ENCODE measurements around the gene SESN1. TPM values are rescaled to one million over a fixed set of nuclear protein-coding genes. Genes with fewer than 3 reads are reported as not detected.

SESN1 gene
- polyA plus RNA-seq, 1 experiment: 9.1 TPM

DNA sequence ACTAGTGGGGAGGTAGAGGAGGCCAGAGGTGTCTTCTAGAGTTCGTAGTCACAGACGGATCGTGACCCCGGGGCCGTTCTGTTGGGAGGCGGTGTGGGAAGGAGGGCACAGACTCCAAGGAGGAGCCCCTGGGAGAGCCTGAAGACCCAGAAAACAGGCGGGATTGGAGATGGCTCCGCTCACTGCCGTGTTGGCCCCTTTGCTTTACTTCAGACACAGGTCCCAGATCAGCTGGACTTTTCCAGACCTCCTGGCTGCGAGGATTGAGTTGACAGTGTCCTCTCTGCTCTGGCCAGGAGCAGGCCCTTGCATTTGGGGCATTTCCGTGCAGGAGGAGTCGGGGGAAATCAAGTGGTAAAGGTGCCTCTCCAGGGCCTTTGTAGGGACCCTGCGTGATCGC, 133.6 kb downstream of the SESN1 start:
- DNase-seq (ENCODE audit: low read depth): no peak
- no peaks in the 10 kb centered on the region for H3K36me3 ChIP-seq (ENCODE audit: control insufficient read depth, insufficient read depth, low read length)
- H3K4me3 ChIP-seq (ENCODE audit: low read depth, low read length): no peak overlapping the region
- CTCF ChIA-PET: no interaction called here
- no peaks in the 10 kb centered on the region for H3K27me3 ChIP-seq (ENCODE audit: control insufficient read depth, insufficient read depth, low read length)
- POLR2A ChIA-PET: no interaction called here
- TF ChIP-seq, protein P1, sequence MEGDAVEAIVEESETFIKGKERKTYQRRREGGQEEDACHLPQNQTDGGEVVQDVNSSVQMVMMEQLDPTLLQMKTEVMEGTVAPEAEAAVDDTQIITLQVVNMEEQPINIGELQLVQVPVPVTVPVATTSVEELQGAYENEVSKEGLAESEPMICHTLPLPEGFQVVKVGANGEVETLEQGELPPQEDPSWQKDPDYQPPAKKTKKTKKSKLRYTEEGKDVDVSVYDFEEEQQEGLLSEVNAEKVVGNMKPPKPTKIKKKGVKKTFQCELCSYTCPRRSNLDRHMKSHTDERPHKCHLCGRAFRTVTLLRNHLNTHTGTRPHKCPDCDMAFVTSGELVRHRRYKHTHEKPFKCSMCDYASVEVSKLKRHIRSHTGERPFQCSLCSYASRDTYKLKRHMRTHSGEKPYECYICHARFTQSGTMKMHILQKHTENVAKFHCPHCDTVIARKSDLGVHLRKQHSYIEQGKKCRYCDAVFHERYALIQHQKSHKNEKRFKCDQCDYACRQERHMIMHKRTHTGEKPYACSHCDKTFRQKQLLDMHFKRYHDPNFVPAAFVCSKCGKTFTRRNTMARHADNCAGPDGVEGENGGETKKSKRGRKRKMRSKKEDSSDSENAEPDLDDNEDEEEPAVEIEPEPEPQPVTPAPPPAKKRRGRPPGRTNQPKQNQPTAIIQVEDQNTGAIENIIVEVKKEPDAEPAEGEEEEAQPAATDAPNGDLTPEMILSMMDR (IDR thresholded peaks at IDR 0.05; ENCODE audit: insufficient read depth, low read depth, low read length): no peak

DNA sequence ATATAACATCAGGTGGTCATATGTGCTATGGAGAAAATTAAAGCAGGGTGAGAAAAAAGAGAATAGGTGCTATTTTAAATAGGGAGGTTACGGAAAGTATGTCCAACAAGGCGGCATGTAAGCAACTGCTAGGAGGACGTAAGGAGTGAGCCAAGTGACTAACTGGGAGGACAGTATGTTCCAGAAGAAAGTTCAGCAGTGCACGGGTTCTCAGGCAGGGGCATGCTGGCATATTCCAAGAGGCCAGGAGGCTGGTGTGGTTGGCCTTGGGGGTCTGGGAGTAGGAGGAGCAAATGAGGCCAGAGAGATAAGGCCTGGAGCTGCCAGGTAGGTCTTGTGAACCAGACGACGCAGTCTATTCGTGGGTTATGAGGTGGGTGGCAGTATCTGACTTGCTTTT, 134.0 kb downstream of the SESN1 start:
- TF ChIP-seq, protein P1 (IDR thresholded peaks at IDR 0.05; ENCODE audit: insufficient read depth, low read depth, low read length): no peak
- ChIA-PET POLR2A (no interaction called here), CTCF (no interaction called here)
- Histone ChIP-seq H3K4me3 (ENCODE audit: low read depth, low read length) (no peak overlapping the region), H3K36me3 (ENCODE audit: control insufficient read depth, insufficient read depth, low read length) (no peaks in the 10 kb centered on the region), H3K27me3 (ENCODE audit: control insufficient read depth, insufficient read depth, low read length) (no peaks in the 10 kb centered on the region)
- no peak for DNase-seq (ENCODE audit: low read depth)

DNA sequence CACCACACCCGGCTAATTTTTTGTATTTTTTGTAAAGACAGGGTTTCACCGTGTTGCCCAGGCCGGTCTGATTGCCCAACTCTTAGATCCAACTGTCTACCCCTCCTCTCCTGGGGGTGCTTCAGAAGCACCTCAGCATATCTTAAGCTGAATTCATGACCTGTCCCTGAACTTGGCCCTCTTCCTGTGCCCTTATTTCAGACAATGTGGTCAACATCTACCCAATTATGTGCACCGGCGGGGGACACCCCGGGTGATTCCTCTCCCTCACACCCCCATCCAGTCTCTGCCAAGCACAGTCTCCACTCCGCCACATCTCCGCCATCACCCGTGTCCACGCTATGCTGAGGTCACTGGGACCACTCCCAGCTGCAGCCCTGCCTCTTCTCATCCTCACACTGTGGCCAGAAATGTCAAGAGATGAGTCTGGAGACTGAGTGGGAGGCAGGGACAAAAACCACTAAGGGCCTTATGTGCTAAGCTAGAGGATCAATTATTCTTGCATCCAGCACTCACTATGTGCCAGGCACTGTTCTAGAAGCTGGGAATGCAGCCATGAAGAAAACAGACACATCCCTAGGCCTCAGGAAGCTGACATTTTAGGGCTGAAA, 134.6 kb downstream of the SESN1 start:
- TF ChIP-seq, protein P1 (IDR thresholded peaks at IDR 0.05; ENCODE audit: insufficient read depth, low read depth, low read length): no peak
- no peak for DNase-seq (ENCODE audit: low read depth)
- no peaks in the 10 kb centered on the region for H3K27me3 ChIP-seq (ENCODE audit: control insufficient read depth, insufficient read depth, low read length)
- ChIA-PET POLR2A (no interaction called here), CTCF (no interaction called here)
- no peak overlapping the region for H3K4me3 ChIP-seq (ENCODE audit: low read depth, low read length)
- no peaks in the 10 kb centered on the region for H3K36me3 ChIP-seq (ENCODE audit: control insufficient read depth, insufficient read depth, low read length)

GRCh38 chr6:108958900-108959770, 135.5 kb downstream of the SESN1 start:
- Histone ChIP-seq H3K36me3 (ENCODE audit: control insufficient read depth, insufficient read depth, low read length) (no peaks in the 10 kb centered on the region), H3K4me3 (ENCODE audit: low read depth, low read length) (no peak overlapping the region), H3K27me3 (ENCODE audit: control insufficient read depth, insufficient read depth, low read length) (no peaks in the 10 kb centered on the region)
- DNase-seq (ENCODE audit: low read depth): no peak
- ChIA-PET POLR2A (no interaction called here), CTCF (no interaction called here)
- TF ChIP-seq, protein P1 (IDR thresholded peaks at IDR 0.05; ENCODE audit: insufficient read depth, low read depth, low read length): no peak

GRCh38 chr6:108957221-108957620, 137.4 kb downstream of the SESN1 start:
- ChIA-PET CTCF (interaction anchor here (1.8 kb wide), 1 partner anchor 17 kb away, joined by 4 read pairs; no protein-coding TSS in a partner anchor), POLR2A (no interaction called here)
- Histone ChIP-seq H3K4me3 (ENCODE audit: low read depth, low read length) (no peak overlapping the region), H3K36me3 (ENCODE audit: control insufficient read depth, insufficient read depth, low read length) (no peaks in the 10 kb centered on the region), H3K27me3 (ENCODE audit: control insufficient read depth, insufficient read depth, low read length) (no peaks in the 10 kb centered on the region)
- no peak for DNase-seq (ENCODE audit: low read depth)
- TF ChIP-seq, protein P1 (IDR thresholded peaks at IDR 0.05; ENCODE audit: insufficient read depth, low read depth, low read length): no peak
